ENCODE results near the gene PNPLA7.
"Not testable (repeated sequence)": the region's sequence is repeated elsewhere in the genome, so short reads cannot be mapped to it uniquely, and the experiment has no call there.

The PNPLA7 gene

GRCh38 chr9:137456864-137457405, 93.3 kb downstream of the PNPLA7 start:
- peak overlapping the region; percentile 20 for H3K4me3 Mint-ChIP-seq
- H3K4me1 Mint-ChIP-seq (ENCODE audit: low read depth): peaks cover 26% of the 10 kb centered on the region
- no peaks in the 10 kb centered on the region for H3K36me3 Mint-ChIP-seq
- no peaks in the 10 kb centered on the region for H3K27me3 Mint-ChIP-seq
- no peak overlapping the region for H3K27ac Mint-ChIP-seq
- H3K9me3 Mint-ChIP-seq (ENCODE audit: low read depth): no peaks in the 10 kb centered on the region

DNA sequence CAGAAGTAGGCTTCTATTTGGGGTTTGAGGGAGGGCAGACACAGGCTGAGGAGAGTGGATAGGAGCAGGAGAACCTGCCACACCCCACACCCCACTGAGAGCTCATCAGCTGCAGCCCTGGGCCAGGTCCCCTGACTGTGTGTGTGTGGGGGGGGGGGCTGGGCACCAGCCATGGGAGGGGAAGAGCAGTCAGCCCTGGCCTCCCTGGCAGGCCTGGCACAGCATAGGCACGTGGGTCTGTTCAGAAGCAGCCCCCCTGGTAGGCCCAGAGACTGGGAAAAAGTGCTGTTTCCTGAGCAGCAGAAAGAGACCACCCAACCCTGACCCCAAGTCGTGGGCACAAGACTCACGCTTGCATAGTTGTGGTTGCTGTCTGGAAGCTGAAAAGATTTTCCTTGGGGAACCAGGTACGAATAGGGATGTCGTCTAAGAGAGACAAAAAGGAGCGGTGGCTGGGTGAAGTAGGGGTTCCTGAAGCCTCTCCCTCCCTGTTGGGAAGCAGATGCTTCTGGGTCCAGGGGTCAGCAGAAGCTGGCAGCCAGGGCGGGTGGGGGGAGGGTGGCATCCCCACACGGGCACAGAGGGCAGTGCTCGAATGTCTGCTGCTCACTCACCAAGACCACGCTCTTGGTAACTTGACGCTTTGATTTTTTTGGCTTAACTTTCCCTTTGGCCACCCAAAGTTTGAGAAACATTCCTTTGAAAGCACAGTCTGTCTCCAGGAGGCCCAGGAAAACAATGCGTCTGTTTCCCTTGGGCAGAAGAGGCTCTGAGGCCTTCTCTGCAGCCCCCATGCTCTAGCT, 93.9 kb downstream of the PNPLA7 start:
- Mint-ChIP-seq H3K9me3 (ENCODE audit: low read depth) (no peaks in the 10 kb centered on the region), H3K27ac (no peak overlapping the region), H3K4me3 (peak overlapping the region; percentile 56), H3K36me3 (no peaks in the 10 kb centered on the region), H3K4me1 (ENCODE audit: low read depth) (peaks cover 26% of the 10 kb centered on the region), H3K27me3 (no peaks in the 10 kb centered on the region)

DNA sequence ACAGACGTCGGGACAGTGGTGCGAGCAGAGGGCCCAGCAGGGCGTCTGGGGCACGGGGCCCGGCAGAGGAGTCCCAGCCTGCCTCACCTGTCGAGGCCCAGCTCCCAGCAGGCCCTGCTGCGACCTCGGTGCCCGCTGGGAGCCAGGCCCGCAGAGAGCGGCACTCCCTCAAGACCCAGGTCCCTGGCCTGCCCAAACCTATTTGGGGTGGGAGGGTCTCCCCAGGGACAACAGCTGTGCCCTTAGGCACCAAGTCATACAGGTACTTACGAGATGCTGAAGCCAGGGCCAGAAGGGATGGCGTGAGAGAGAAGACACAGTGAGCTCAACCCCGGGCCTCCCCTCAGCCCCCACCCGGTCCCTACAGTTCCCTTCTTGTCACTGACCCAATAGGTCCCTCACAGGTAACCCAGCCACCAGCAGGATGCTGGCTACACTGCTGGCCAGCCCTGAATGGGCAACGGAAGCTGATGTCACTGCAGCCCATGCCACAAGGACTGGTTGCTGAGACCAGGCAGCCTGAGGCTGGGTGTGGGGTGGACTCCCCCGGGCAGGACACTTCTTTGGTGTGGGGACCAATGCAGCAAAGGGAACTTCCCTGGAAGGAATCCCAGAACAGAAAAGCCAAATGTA, 94.7 kb downstream of the PNPLA7 start:
- Mint-ChIP-seq H3K4me3 (peak overlapping the region; percentile 35), H3K27ac (no peak overlapping the region), H3K9me3 (ENCODE audit: low read depth) (no peaks in the 10 kb centered on the region), H3K4me1 (ENCODE audit: low read depth) (peaks cover 22% of the 10 kb centered on the region), H3K36me3 (no peaks in the 10 kb centered on the region), H3K27me3 (no peaks in the 10 kb centered on the region)

DNA sequence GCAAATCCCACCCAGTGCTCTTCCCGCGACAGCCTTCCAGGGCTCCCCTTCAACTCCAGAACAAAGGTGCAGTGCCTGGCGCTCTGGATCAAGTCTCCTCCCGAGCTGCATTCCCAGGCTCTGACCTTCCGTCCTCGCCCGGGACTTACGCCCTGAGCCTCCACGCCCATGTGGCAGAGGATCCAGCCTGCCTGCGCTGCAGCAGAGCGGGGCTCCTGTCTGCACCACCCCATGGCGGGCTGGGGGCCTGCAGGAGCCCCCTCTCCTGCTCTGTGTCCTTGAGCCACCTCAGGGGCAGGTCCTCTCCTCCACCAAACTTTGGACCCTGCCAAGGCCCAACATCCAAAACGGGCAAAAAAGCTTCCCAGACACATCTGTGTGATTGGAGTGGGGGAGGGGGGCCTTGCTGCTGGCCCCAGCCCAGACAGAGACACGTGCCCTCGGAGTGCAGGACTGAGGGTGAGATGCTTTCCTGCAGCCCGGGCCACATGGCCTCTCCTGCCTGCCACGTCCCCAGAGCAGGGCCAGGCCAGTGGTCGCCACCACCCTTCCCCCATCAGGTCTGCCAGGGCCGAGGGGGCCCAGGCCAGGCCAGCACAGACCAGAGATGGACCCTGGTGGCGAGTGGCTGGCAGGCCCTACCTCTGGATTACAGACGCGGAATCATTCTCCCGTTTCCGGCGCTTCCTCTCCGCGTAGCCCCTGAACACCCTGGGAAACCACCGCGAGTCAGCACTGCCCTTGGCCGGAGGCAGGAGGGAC, 95.4 kb downstream of the PNPLA7 start:
- Mint-ChIP-seq H3K27me3 (no peaks in the 10 kb centered on the region), H3K36me3 (no peaks in the 10 kb centered on the region), H3K27ac (no peak overlapping the region), H3K4me1 (ENCODE audit: low read depth) (peaks cover 24% of the 10 kb centered on the region), H3K4me3 (peak overlapping the region; percentile 54), H3K9me3 (ENCODE audit: low read depth) (no peaks in the 10 kb centered on the region)

DNA sequence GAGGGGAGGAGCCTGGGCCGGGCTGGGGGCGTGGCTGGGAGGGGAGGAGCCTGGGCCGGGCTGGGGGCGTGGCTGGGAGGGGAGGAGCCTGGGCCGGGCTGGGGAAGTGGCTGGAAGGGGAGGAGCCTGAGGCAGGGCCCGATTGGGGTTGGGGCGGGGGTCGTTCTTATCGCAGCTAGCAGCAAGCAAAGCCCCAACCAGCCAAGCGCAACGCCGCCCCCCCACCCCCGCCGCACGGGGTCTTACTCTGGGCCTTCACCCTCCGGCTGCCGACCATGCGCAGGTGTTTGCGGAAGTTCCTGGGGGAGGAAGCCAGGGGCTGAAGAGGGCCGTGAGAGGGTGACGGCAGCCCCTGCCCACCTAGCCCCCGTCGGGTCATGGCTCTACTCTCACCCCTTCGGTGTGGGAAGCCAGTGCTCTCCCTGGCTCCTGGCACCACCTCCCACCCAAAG, 96.0 kb downstream of the PNPLA7 start:
- Mint-ChIP-seq H3K9me3 (ENCODE audit: low read depth) (no peaks in the 10 kb centered on the region), H3K4me3 (peak overlapping the region; percentile 54), H3K36me3 (no peaks in the 10 kb centered on the region), H3K27ac (no peak overlapping the region), H3K4me1 (ENCODE audit: low read depth) (peaks cover 20% of the 10 kb centered on the region), H3K27me3 (no peaks in the 10 kb centered on the region)

GRCh38 chr9:137453643-137454081, 96.5 kb downstream of the PNPLA7 start:
- Mint-ChIP-seq H3K27me3 (no peaks in the 10 kb centered on the region), H3K4me1 (ENCODE audit: low read depth) (peaks cover 20% of the 10 kb centered on the region), H3K27ac (no peak overlapping the region), H3K4me3 (no peak overlapping the region), H3K36me3 (no peaks in the 10 kb centered on the region), H3K9me3 (ENCODE audit: low read depth) (no peaks in the 10 kb centered on the region)

GRCh38 chr9:137452761-137453642, 97.2 kb downstream of the PNPLA7 start:
- Mint-ChIP-seq H3K4me1 (ENCODE audit: low read depth) (peaks cover 20% of the 10 kb centered on the region), H3K27me3 (no peaks in the 10 kb centered on the region), H3K4me3 (no peak overlapping the region), H3K9me3 (ENCODE audit: low read depth) (no peaks in the 10 kb centered on the region), H3K36me3 (no peaks in the 10 kb centered on the region), H3K27ac (no peak overlapping the region)

DNA sequence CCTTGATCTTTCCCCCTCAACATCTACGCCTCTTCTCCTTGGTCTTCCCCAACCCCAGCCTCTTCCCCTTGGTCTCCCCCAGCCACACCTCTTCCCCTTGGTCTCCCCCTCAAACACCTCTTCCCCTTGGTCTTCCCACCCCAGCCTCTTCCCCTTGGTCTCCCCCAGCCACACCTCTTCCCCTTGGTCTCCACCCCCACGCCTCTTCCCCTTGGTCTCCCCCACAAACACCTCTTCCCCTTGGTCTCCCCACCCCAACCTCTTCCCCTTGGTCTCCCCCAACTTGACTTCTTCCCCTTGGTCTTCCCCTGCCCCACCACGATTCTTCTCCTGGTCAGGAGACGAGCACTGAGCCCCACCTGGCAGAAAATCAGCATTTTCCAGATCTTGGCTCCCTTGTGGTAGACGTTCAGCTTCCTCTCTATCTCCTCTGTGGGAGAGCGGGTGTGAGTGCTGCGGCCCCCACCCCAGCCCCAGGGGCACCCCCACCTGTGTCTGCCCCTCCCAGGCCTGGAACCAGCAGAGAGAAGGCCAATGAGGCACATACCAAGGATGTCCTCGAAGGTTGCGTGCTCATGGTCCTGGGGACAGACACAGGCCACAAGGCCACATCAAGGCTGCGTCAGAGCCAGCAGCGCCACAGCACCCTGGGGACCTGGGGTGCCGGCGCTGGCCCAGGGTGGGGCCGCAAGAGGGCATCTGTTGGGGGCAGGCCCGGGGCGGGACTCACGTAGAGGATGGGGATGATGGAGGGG, 98.0 kb downstream of the PNPLA7 start:
- H3K9me3 Mint-ChIP-seq (ENCODE audit: low read depth): no peaks in the 10 kb centered on the region
- H3K27ac Mint-ChIP-seq: no peak overlapping the region
- no peaks in the 10 kb centered on the region for H3K36me3 Mint-ChIP-seq
- H3K4me3 Mint-ChIP-seq: no peak overlapping the region
- H3K4me1 Mint-ChIP-seq (ENCODE audit: low read depth): peaks cover 22% of the 10 kb centered on the region
- no peaks in the 10 kb centered on the region for H3K27me3 Mint-ChIP-seq

GRCh38 chr9:137451264-137452005, 98.8 kb downstream of the PNPLA7 start:
- not testable (repeated sequence) for H3K9me3 Mint-ChIP-seq (ENCODE audit: low read depth); H3K4me3 Mint-ChIP-seq; H3K27ac Mint-ChIP-seq; H3K27me3 Mint-ChIP-seq; H3K36me3 Mint-ChIP-seq
- peaks cover 18% of the 10 kb centered on the region for H3K4me1 Mint-ChIP-seq (ENCODE audit: low read depth)

- H3K36me3 Mint-ChIP-seq; H3K4me3 Mint-ChIP-seq; H3K9me3 Mint-ChIP-seq (ENCODE audit: low read depth); H3K27me3 Mint-ChIP-seq: not testable (repeated sequence)
- H3K4me1 Mint-ChIP-seq (ENCODE audit: low read depth): peaks cover 13% of the 10 kb centered on the region
- peak overlapping the region; percentile 28 for H3K27ac Mint-ChIP-seq
These were observed 99.5 kb downstream of the PNPLA7 start for GRCh38 chr9:137450539-137451222.

- Mint-ChIP-seq H3K36me3 (no peaks in the 10 kb centered on the region), H3K27ac (no peak overlapping the region), H3K27me3 (no peaks in the 10 kb centered on the region), H3K4me1 (ENCODE audit: low read depth) (peaks cover 18% of the 10 kb centered on the region), H3K9me3 (ENCODE audit: low read depth) (no peaks in the 10 kb centered on the region), H3K4me3 (no peak overlapping the region)
These were observed 100.2 kb downstream of the PNPLA7 start for GRCh38 chr9:137449931-137450538.

- no peak overlapping the region for H3K4me3 Mint-ChIP-seq
- H3K36me3 Mint-ChIP-seq: no peaks in the 10 kb centered on the region
- H3K9me3 Mint-ChIP-seq (ENCODE audit: low read depth): no peaks in the 10 kb centered on the region
- peaks cover 17% of the 10 kb centered on the region for H3K4me1 Mint-ChIP-seq (ENCODE audit: low read depth)
- no peaks in the 10 kb centered on the region for H3K27me3 Mint-ChIP-seq
- H3K27ac Mint-ChIP-seq: no peak overlapping the region
These were observed 100.9 kb downstream of the PNPLA7 start for GRCh38 chr9:137449081-137449844.
